Osteoblast (primary cell): ENCODE measurements around the gene GABARAP. TPM values are rescaled to one million over a fixed set of nuclear protein-coding genes. Genes with fewer than 3 reads are reported as not detected.

Experiments
- DNase-seq: peaks from one replicate; pipeline ENCODE4 v3.0.0; 2011; ENCODE audit warnings: low spot score, mixed read lengths; ENCODE audit not compliant: insufficient read length; ENCODE audit errors: missing footprints
- H2AFZ ChIP-seq: 2 replicates; pipeline ENCODE4 v1.6.0; 2011; ENCODE audit warnings: mild to moderate bottlenecking, low read length
- H3K27ac ChIP-seq: 2 replicates; pipeline ENCODE4 v1.5.1; 2011; ENCODE audit warnings: mild to moderate bottlenecking, low read depth, low read length, moderate library complexity
- H3K27me3 ChIP-seq: 2 replicates; pipeline ENCODE4 v1.6.0; 2012; ENCODE audit warnings: mild to moderate bottlenecking, control low read depth, inconsistent platforms, low read length, moderate library complexity; ENCODE audit not compliant: insufficient read depth
- H3K36me3 ChIP-seq: 2 replicates; pipeline ENCODE4 v1.5.1; 2011; ENCODE audit warnings: mild to moderate bottlenecking, low read length, control low read depth, moderate library complexity; ENCODE audit not compliant: insufficient read depth
- H3K4me1 ChIP-seq: 2 replicates; pipeline ENCODE4 v1.5.1; 2011; ENCODE audit warnings: mild to moderate bottlenecking, low read length, control low read depth, moderate library complexity; ENCODE audit not compliant: insufficient read depth
- H3K4me2 ChIP-seq: 2 replicates; pipeline ENCODE4 v1.6.0; 2011; ENCODE audit warnings: mild to moderate bottlenecking, low read length; ENCODE audit not compliant: insufficient read depth
- H3K4me3 ChIP-seq: fragments of 200-600 bp; sonication (generic); 3 replicates; pipeline ENCODE4 v1.5.1; 2012; ENCODE audit warnings: mild to moderate bottlenecking, low read length, inconsistent platforms; ENCODE audit not compliant: insufficient read depth
- H3K79me2 ChIP-seq: 2 replicates; pipeline ENCODE4 v1.6.0; 2012; ENCODE audit warnings: mild to moderate bottlenecking, low read length, control low read depth, inconsistent platforms; ENCODE audit not compliant: insufficient read depth
- H3K9me3 ChIP-seq: 2 replicates; pipeline ENCODE4 v1.5.1; 2011; ENCODE audit warnings: low read depth, low read length, control low read depth
- H4K20me1 ChIP-seq: 2 replicates; pipeline ENCODE4 v1.6.0; 2012; ENCODE audit warnings: mild to moderate bottlenecking, low read length, control low read depth; ENCODE audit not compliant: insufficient read depth
- CTCF ChIP-seq: IDR thresholded peaks from 2 replicates; pipeline ENCODE4 v1.5.1; 2011; ENCODE audit warnings: mild to moderate bottlenecking, low read depth, low read length, moderate library complexity; ENCODE audit errors: extremely low read depth
- total RNA-seq: library from RNA; depleted of rRNA; stranded (reverse); fragments of >200 nt; gene quantifications from 2 replicates; pipeline ENCODE4 v1.2.3, GENCODE V29; 2012

GABARAP gene
- total RNA-seq, 1 donor = 422 TPM

GRCh38 chr17:7196651-7197401 is 45.4 kb downstream of the GABARAP start:
- Histone ChIP-seq H3K27me3 (no peaks in the 10 kb centered on the region), H4K20me1 (no peaks in the 10 kb centered on the region), H3K9me3 (no peaks in the 10 kb centered on the region), H3K4me1 (no peaks in the 10 kb centered on the region), H3K36me3 (peaks cover 52% of the 10 kb centered on the region), H3K79me2 (no peaks in the 10 kb centered on the region), H3K27ac (no peak overlapping the region), H3K4me2 (no peak overlapping the region), H2AFZ (no peak overlapping the region), H3K4me3 (no peak overlapping the region)
- no peak for DNase-seq
- TF ChIP-seq CTCF = no peak

GRCh38 chr17:7195971-7196370 is 46.3 kb downstream of the GABARAP start:
- Histone ChIP-seq H3K4me3 (no peak overlapping the region), H3K4me2 (no peak overlapping the region), H2AFZ (no peak overlapping the region), H4K20me1 (peaks cover 2% of the 10 kb centered on the region), H3K27ac (no peak overlapping the region), H3K4me1 (no peaks in the 10 kb centered on the region), H3K36me3 (peaks cover 48% of the 10 kb centered on the region), H3K79me2 (no peaks in the 10 kb centered on the region), H3K27me3 (no peaks in the 10 kb centered on the region), H3K9me3 (no peaks in the 10 kb centered on the region)
- TF ChIP-seq CTCF = no peak
- no peak for DNase-seq

- H3K27me3 ChIP-seq = no peaks in the 10 kb centered on the region
- no peak overlapping the region for H3K4me3 ChIP-seq
Observed at GRCh38 chr17:7192271-7192937, 49.8 kb downstream of the GABARAP start.

More at GRCh38 chr17:7192271-7192937, 49.8 kb downstream of the GABARAP start:
- Histone ChIP-seq H4K20me1 (peaks cover 2% of the 10 kb centered on the region), H3K36me3 (peaks cover 48% of the 10 kb centered on the region), H3K4me1 (no peaks in the 10 kb centered on the region), H3K4me2 (no peak overlapping the region), H3K79me2 (no peaks in the 10 kb centered on the region), H3K27ac (no peak overlapping the region), H3K9me3 (no peaks in the 10 kb centered on the region), H2AFZ (no peak overlapping the region)
- peak; percentile 78 for DNase-seq
- no peak for TF ChIP-seq CTCF
